Activated CD4-positive, alpha-beta T cell treated with anti-CD3 and anti-CD28 coated beads, Interleukin-10, Interleukin-2, amounts not matched to agents 100 ng/mL and 50 ng/mL, durations not matched to agents 16 hours and 8 hours (primary cell): Measurements from ENCODE around the gene LASP1.

ENCODE experiments used
- DNase-seq: peaks from one replicate; pipeline ENCODE4 v3.0.0-alpha.2; 2020

Gene LASP1

DNA sequence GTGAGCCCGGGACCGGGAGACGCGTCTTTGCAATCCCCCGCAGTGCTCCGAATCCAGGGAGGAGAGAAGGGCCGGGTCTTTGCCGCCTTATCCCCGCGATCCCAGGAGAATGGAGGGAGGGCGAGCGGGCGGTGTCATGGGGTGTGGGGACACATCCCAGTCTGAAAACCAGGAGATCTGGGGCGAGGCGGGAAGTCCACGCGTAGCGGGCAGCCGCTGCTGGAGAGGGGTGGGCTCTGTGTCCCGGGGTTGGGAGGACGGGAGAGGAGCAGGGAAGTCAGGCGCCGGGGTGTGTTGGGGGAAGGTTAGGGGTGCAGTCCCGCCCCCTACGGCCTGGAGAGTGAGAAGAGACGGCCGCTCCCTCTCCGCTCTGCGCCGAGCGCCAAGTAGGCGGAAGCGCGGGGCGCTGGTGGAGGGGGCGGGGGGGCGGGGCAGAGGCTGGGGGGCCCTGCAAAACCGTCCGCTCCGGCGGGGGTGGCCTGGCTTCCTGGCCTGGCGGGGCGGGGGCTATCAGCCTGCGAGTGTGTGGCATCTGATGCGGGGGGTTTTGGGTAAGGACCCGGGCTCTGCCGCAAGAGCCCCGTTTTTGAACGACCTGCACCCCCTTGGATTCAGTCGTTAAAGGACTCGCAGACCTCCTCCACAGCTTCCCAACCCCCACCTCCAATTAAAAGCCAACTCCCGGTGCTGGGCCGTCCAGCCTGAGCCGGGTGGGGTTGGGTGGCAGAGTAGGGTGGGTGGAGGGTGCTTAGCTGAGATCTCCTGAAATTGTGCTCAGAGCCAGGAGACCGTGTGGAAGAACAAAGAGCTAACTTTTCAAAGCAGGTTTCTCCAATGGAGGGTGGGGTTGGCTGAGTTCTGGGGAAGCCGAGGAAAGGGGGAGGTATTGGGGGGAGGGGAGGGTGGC, 654 bp downstream of the LASP1 start:
- peak; percentile 81 for DNase-seq

DNA sequence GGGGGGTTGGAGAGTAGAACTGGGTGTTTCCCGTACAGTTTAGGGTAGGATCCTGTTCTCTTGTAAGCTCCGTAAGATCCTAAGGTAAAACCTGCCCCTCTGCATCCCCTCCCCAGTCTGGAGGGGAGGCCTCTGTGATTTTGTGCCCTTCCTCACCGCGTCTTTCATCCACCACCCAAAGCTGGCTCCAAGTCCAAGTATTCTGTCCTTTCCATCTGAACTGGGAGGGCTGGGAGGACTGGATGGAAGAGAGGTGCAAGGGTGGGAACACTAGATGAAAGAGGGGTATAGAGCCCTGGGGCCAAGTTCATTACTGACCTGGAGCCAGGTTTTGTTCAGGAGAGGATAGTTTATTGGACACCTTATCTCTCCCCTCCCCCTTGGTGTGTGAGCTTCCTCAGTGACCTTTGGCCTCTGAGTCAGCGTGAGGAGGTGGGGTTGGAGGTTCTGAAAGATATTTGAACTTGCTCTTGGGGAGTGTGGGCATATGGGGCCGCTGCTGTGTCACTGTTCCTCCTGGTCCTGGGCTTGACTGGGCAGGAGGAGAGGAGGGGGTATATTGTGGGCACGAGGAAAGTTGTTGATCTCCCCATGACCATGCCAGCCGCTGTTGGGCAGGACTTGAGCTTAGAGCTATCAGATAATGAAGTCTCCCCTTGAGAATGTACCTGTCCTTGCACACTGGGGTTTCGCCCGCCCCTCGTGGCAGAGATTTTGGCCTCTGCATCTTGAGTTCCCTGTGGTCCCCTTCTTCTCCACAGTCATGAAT, 1.6 kb downstream of the LASP1 start:
- DNase-seq, result peak; percentile 88

DNA sequence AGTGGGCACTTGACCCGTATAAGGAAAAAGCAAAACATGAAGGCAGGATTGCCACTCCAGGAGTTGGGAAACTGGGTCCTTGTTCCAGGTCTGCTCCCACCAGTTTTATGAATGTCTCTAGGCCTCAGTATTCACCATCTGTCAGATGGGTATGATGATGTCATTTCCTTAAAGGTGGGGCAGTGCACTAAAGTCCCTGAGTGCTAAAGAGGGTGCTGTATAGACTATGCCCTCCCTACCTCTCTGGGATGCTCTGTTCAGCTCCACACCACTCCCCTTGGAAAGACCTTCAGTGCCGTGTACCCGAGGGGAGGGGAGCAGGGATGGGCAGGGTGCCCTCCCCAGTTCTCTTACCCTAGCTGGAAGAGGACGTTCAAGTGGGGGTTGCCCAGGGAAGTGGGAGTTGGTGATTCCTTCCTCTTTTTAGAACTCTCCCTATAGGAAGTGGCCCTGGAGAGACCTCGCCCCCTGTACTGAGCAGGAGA, 2.2 kb downstream of the LASP1 start:
- DNase-seq, result peak; percentile 49

DNA sequence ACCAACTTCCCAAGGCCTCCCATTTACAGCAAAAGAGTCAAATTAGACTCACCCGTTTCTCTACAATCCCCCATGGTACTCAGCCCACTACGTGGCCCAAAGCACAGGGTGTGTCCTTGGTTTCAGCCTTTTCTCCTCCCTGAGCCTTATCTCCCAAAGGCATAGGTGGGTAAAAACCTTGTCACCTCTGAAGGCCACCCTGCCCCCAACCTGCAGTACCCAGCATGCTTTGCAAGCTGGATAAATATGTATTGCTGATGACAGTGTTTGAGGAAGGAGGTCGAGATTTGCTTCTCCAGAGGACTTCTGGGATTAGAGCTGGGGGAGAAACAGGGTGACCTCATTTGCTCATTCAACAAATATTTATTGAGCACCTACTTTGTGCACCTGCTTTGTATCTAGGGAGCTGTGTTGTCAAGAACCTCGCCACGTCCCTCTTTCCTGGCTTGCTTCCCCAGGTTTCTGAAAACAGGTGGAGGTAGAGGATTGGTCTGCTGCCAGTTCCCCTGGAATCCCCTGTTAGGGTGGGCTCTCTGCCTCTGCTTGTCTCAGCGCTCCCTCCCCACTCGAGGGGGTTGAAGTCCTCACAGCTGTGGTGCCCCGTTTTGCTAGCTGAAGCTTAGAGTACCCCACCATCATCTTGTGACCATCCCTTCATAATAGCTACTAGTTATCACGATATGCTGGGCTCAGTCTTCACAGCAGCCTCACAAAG, 3.0 kb downstream of the LASP1 start:
- DNase-seq, result no peak

DNA sequence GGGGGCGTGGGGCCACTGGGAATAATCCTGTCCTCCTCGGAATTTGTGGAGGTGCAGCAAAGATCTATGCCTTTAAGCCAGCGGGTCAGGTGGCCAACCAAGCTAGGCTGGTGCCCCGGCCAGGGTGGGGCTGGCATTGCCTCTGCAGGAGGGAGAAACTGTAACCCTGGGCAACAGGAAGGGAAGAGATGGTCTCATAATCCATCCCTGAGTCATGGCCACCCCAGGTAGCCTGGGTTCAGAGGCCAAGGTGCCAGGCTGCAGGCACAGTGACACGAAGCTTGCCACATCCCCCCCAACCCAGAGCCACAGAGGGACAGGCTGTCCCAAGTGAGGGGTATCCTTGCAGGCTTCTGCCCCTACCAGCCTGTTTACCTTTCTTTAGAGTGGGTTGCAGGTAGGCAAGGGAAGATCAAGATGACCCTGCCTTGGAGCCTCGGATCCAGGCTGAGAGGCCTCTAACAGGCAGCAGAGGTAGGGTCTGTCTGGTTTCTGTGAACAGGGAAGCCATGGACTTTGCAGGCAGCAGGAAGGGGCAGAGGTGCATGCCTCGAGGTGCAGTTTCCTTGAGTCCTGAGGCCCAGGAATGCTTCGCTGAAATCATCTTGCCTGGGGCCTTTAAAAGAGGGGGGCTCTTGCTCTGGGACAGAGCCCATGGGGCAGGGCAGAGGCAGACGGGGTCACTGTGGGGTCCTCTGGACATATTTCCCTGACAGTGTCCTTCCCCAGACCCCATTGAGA, 4.0 kb downstream of the LASP1 start:
- DNase-seq, result no peak

DNA sequence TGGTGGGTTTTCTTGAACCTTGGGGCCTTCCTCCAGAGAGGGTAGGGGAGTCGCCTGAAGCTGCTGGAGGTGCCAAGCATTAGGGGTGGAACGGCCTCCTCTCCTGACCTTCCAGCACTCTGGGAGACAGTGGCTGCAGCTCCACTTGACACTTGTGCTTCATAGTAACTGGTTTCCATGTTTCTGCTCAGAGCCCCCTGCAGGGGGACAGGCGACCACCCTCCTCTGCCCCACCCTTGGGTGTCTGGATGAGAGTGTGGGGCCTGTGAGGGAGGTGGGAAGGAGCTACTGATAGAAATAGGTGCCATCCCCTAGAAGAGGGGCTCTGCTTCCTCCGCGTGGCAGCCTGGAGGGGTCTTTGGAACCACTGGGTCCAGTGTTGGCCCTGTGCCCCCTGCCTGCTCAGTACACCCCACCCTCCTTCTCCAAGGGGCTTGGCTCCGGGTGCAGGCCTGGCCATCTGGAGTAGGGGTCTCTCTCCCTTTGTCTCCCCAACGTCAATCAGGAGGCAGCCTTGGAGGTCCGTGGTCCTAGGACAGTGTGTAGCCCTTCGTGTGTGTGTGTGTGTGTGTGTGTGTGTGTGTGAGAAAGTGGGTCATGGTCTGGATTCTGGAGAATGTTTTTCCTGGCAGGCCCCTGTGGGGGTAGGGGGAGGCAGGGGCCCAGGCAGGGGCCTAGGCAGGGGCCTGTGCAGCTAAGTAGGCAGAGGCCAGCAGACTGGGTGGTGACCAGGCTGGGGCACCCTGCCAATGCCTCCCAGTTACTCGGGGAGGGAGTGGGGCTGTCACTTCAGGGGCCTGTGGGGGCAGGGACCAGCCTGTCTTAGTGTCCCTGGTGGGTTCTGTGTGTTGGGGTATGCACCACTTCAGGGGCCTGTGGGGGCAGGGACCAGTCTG, 4.9 kb downstream of the LASP1 start:
- no peak for DNase-seq

DNA sequence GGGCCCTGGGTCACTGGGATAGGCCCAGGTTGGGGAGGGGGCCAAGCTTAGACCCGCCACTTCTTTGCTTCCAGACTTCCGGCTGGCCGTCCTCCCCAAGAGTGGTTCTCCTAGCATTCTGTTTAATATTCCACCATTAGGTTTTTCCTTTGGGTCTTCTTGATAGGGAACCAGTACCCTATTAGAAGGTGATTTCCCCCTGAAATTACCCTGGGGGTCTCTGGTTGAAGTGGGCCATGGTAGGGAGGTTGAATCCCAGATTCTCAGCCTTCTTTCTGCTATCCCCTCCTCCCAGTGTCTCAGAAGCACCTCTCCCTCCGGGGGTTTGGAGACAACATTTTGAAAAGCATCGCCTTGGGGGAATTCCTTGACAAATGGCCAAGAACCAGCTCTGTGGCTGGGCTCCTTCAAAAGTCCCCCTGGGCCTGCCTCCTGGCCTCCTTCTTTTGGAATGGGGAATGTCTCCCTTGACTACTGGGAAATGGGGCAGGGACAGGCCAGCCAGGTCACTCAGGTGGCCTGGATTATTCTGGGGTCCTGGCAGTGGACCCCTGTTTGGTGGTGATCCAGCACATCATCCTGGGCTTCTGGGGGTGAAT, 5.7 kb downstream of the LASP1 start:
- DNase-seq, result no peak

DNA sequence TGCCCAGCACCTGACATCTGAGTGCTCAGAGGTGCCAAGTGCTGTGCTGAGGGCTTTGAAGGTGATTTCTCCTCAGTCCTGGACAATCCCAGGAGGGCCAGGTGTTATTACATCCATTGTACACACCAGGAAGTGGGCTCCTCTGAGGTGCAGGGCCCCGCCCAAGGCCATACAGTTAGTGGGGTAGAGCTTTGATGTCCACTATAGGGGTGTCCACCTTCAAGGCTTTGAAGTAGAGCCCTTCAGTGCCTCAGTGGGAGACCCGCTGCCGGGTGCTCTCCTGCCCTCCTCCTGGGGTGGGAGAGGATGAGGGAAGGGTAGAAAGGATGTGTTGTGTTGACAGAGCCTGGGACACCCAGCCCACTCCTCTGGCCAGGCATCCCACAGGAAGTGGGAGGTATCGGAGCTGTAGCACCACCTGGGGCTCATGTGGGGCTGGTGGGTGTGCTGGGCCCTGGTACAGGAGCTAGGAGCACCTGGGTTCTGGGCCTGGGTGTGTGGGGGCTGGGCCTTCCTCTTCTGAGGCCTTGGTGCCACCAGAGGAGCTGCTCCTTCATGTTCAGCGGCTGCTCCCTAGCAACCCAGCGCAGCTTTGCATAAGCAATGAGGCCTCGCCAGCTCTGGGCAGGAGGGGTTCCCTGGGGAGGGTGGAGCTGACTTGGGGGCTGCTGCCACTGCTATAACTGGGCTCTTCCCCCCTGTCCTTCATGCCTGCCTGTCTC, 7.4 kb downstream of the LASP1 start:
- no peak for DNase-seq

DNA sequence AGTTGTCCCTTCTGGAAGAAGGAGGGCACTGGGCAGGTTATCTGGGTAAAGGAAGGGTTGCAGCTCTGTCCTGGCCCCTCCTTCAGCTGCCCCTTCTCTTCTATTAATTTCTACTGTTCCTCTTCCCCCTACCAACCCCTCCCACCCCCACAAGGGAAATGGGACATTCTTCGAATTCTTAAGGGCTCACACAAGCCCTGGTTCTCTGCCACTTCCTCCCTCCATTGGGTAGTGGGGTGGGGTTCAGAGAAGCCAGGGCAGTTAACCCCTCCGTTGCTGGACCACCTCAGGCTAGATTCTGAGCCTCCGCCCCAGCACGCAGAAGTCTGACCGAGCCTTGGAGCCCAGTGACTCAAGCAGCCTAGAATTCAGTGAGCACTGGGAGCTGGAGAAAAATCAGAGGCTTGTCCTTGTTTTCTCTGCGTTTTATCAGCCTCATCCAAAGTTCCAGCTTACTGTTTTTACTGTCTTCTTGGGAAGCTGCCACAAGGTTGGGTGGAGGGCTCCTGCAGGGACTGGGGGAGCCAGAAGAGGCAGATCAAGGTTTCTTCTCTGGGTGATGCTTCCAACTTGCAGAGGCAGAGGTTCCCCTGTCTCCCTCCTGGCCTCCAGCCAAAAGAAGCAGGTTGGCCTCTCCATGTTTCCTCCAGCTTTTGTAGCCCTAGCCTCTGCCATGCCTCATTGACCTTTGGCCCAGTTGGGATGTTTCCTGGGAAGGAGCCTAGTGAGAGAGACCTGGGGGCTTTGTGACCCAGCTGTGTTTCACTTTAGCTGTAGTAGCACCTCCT, 10.2 kb downstream of the LASP1 start:
- no peak for DNase-seq

DNA sequence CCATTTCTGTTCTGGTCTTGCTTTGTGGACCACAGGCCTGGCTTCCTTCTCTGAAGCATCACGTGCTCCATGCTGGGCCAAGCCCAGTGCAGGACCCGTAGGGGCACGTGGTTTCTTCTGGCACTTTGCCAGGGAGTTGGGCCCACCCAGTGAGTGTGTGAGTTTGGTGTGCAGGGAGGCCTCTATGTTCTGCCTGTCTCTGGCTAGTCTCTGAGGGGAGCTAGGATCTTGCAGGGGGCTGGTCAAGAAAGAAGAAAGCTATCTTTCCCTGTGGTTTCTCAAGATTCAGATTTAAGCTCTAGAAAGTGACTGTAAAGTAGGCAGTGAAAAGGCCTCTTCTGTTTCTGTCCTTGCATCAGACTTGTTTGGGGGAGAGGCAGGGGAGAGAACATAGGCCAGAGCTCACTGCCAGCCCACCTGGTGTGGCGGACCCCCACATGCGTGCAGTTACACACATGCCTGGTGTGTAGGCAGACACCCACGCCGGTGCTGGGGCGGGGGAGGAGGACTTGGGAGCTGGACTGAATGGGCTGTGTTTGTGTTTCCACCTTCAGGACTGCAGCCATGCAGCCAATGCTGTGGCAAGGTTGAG, 11.8 kb downstream of the LASP1 start:
- DNase-seq, result peak; percentile 28

DNA sequence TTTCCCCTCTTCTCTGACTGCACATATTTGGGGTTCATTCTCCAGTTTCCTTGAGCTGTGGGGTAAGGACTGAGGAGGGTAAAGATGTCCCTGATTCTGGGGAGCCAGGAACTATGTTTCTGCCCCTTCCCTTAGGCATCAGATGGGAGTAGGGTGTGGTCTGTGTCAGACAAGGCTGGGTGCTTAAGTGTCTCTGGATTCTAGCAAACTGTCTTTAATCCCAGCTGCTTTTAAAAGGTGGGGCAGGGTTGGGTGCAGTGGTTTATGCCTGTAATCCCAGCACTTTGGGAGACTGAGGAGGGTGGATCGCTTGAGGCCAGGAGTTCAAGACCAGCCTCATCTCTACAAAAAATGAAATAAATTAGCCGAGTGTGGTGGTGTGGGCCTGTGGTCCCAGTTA, 13.0 kb downstream of the LASP1 start:
- no peak for DNase-seq

DNA sequence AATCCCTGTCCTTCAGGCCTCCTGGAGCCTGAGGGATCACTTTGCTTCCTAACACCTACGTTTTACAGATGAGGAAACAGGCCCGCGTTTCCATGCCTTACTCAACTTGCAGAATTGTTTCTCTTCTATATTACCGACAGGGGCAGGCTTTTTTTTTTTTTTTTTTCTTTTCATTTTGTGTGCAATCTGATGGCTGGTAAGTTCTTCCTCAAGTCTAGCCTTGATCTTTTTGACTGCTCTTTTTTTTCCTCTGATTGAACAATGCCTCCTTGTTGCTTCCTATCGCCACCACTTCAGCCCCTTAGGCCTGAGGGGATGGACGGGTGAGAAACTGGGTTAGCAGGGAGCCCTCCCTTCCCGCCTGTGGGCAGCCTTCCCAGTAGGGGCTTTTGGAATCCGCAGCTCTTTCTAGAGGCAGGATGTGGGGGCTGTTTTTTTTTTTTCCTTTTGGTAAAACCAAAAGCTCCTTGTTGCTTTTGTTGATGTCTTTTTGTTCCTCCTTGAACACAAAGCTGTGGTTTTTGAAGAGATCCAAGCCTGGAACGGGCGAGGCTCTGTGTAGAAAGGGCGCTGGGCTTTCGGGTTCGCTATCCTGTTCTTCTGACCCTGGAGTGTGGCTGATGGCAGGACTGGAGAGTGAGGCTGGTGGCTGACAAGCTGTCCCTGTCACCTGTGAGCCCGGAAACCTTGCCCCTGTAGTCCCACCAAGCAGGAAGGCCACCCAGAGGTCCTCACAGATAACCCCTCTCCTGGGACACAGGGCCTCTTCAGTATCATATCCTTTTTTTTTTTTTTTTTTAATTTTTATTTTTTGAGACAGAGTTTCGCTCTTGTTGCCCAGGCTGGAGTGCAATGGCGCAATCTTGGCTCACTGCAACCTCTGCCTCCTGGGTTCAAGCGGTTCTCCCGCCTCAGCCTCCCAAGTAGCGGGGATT, 14.0 kb downstream of the LASP1 start:
- no peak for DNase-seq

DNA sequence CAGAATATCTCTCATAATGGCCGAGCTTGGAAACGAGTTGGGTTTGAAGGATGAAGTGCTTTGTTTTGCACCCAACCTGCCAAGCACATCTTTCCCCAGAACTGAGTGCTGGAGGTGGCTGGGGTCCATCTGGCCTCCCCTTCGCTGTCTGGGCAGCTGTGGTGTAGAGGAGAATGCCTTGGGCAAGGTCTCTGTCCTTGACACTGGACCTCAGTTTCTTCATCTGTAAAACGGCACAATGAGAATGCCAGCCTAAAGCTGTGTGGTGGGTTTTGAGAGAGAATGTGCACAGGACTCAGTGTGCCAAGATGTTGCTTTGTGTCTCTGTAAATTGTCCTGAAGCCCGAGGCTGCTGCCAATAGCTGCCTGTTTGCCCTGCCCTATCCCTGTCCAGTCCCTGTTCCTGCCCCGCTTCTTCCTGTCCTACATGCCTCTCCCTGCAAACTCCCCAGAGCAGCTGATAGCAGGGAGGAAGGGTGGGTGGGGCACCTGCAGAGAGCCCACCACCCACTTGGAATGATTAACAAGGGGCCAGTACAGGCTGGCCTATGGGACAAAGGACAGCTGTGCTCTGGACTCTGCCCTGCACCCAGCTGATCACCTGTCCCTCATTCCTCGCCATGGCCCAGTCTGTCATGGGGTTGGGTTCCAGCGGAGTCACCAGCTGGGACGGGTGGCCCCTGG, 15.3 kb downstream of the LASP1 start:
- DNase-seq, result no peak

DNA sequence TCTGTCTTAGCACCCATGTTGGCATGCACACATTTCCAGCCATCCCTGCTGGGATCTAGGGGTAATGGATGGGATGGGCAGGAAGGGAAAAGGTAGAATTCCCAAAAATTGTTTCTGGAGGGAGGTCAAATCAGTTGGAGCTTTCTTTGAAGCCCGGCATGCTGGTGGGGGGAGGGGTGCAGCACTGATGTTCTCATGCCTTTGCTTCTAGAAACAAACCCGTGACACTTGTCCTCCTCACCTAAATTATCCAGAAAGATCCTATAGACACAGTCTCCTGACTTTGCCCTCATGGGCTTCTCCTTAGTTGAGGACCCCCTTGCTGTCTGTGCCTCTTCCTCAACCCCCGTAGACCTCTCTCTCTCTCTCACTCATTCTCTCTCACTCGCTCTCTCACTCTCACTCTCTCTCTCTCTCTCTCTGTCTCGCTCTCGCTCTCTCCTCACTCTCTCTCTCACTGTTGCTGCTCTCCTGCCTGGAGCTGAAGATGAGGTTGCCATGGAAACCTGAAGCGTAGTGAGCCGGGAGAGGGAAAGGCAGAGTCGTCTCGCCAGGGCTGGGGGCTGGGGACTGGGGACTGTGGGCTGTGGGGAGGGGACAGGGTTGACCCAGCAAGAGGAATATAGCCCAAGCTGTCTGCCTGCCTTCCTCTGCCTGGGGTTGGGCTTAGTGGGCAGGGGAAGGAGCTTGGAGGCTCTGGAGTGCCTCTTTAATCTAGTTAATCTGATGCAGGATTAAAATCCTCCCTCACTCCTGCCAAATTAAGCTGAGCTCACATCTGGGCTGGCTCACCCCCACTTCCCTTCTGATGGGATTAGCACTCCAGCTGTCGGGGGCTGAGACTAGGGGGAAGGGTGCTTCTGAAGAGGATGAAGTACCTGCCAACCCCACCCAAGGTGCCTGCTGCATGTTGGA, 16.1 kb downstream of the LASP1 start:
- DNase-seq, result no peak

DNA sequence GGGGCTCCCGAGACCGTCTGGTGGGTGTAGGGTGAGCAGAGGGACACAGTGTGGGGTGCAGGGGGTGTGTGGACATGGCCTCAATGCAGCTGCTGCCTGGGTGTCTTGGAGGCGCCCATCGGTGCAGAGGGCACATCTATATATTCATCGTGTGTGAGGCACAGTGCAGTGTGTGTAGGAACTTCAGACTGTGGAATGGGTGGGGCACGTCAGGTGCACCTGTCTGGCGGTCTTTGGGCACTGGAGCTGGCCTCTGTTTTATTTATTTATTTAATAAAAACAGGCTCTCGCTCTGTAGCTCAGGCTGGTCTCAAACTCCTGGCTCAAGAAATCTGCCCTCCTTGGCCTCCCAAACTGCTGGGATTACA, 16.8 kb downstream of the LASP1 start:
- no peak for DNase-seq

DNA sequence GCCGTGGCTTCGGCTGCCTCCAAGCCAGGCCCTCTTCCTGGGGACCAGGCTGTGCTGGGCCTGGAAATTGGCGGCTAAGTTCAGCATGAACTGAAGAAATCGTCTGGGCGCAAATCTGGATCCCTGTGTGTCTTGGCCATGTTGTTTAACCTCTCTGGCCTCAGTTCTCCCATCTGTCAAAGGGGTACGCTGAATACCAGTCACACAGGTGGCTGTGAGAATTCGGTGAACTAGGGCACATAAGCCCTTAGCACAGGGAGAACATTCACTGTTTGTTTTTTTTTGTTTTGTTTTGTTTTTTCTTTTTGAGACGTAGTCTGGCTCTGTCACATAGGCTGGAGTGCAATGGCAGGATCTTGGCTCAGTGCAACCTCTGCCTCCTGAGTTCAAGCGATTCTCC, 19.0 kb downstream of the LASP1 start:
- DNase-seq, result no peak
